Neuronal stem cell (in vitro differentiated cells): Measurements from ENCODE around the gene SART3.

ENCODE experiments used
- DNase-seq: peaks from one replicate; pipeline ENCODE4 v3.0.0-alpha.2; 2013; ENCODE audit warnings: low spot score
- H2AFZ ChIP-seq: one replicate; pipeline ENCODE4 v1.6.1; 2013; ENCODE audit warnings: mild to moderate bottlenecking, low read length, inconsistent platforms
- H2AK5ac ChIP-seq: 2 replicates; pipeline ENCODE4 v1.6.1; 2013; ENCODE audit warnings: low read depth, mild to moderate bottlenecking, inconsistent platforms, low read length, moderate library complexity, mixed read lengths
- H2BK120ac ChIP-seq: 2 replicates; pipeline ENCODE4 v1.6.1; 2013; ENCODE audit warnings: low read depth, mild to moderate bottlenecking, inconsistent platforms, low read length, moderate library complexity, mixed read lengths
- H2BK12ac ChIP-seq: one replicate; pipeline ENCODE4 v1.6.1; 2013; ENCODE audit warnings: low read length, inconsistent platforms
- H2BK15ac ChIP-seq: 2 replicates; pipeline ENCODE4 v1.6.1; 2013; ENCODE audit warnings: mild to moderate bottlenecking, low read length, inconsistent platforms, mixed read lengths
- H2BK5ac ChIP-seq: one replicate; pipeline ENCODE4 v1.6.1; 2013; ENCODE audit warnings: inconsistent platforms, mild to moderate bottlenecking, low read length, moderate library complexity
- H3K14ac ChIP-seq: one replicate; pipeline ENCODE4 v1.6.1; 2013; ENCODE audit warnings: low read length, inconsistent platforms
- H3K18ac ChIP-seq: 2 replicates; pipeline ENCODE4 v1.6.1; 2013; ENCODE audit warnings: low read length, inconsistent platforms
- H3K23ac ChIP-seq: 2 replicates; pipeline ENCODE4 v1.6.1; 2013; ENCODE audit warnings: low read depth, mild to moderate bottlenecking, mixed read lengths, low read length, inconsistent platforms; ENCODE audit not compliant: poor library complexity
- H3K27ac ChIP-seq: replicated peaks from 3 replicates; pipeline ENCODE4 v1.5.1; 2013; ENCODE audit warnings: low read length, inconsistent platforms
- H3K27me3 ChIP-seq, 3 experiments: 2 replicates each; pipeline ENCODE4 v1.6.1; 2013; ENCODE audit warnings: low read length in 3 of 3, mild to moderate bottlenecking in 2 of 3, inconsistent platforms in 1 of 3, low read depth in 1 of 3, mixed read lengths in 1 of 3, moderate library complexity in 1 of 3; ENCODE audit not compliant: control insufficient read depth in 3 of 3, insufficient read depth in 3 of 3
- H3K36me3 ChIP-seq, 2 donors: replicated peaks in 1 of 2; 2 replicates each; pipeline ENCODE4 v1.6.1; 2013; ENCODE audit warnings: low read length in 2 of 2; ENCODE audit not compliant: control insufficient read depth in 2 of 2, insufficient read depth in 2 of 2
- H3K4ac ChIP-seq: 2 replicates; pipeline ENCODE4 v1.6.1; 2013; ENCODE audit warnings: inconsistent platforms, mild to moderate bottlenecking, low read length, moderate library complexity
- H3K4me1 ChIP-seq, 2 donors: 1 replicate in 1 of 2; 2 replicates in 1 of 2; pipeline ENCODE4 v1.6.1; 2013; ENCODE audit warnings: low read length in 2 of 2, low read depth in 1 of 2; ENCODE audit not compliant: control insufficient read depth in 2 of 2, insufficient read depth in 1 of 2
- H3K4me2 ChIP-seq: one replicate; pipeline ENCODE4 v1.6.1; 2013; ENCODE audit warnings: mild to moderate bottlenecking, low read length, inconsistent platforms; ENCODE audit not compliant: insufficient read depth, poor library complexity, severe bottlenecking
- H3K4me3 ChIP-seq, 2 donors: 2 replicates each; pipeline ENCODE4 v1.5.1; 2013; ENCODE audit warnings: low read length in 2 of 2, mild to moderate bottlenecking in 2 of 2, inconsistent platforms in 1 of 2, moderate library complexity in 1 of 2
- H3K79me1 ChIP-seq: one replicate; pipeline ENCODE4 v1.6.1; 2013; ENCODE audit warnings: low read depth, mild to moderate bottlenecking, inconsistent platforms, low read length, moderate library complexity
- H3K9ac ChIP-seq: one replicate; pipeline ENCODE4 v1.6.1; 2013; ENCODE audit warnings: mild to moderate bottlenecking, low read depth, low read length, inconsistent platforms; ENCODE audit not compliant: poor library complexity
- H3K9me3 ChIP-seq, 2 donors: replicated peaks in 1 of 2; 2 replicates each; pipeline versions ENCODE3 to v1.6.1; 2013; ENCODE audit warnings: low read length in 2 of 2, mild to moderate bottlenecking in 2 of 2, inconsistent platforms in 1 of 2, low read depth in 1 of 2, mixed read lengths in 1 of 2, moderate library complexity in 1 of 2; ENCODE audit not compliant: control insufficient read depth in 2 of 2, insufficient read depth in 1 of 2
- H4K8ac ChIP-seq: one replicate; pipeline ENCODE4 v1.6.1; 2013; ENCODE audit warnings: low read depth, mild to moderate bottlenecking, inconsistent platforms, low read length, moderate library complexity
- H4K91ac ChIP-seq: one replicate; pipeline ENCODE4 v1.6.1; 2013; ENCODE audit warnings: low read length, low read depth, mild to moderate bottlenecking, inconsistent platforms; ENCODE audit not compliant: poor library complexity
- WGBS, 2 donors: extraction: QIAGEN DNeasy Blood & Tissue Kit; methylation state at CpG; one replicate each; pipeline ENCODE4 v1.1.7; 2013; ENCODE audit warnings: missing lambda C conversion rate in 2 of 2, mixed read lengths in 1 of 2; ENCODE audit not compliant: insufficient read length in 2 of 2, insufficient replicate concordance in 1 of 2; ENCODE audit errors: extremely low coverage in 2 of 2; 5-methylcytosine and 5-hydroxymethylcytosine counted together

The SART3 gene

GRCh38 chr12:108543652-108544051, 17.3 kb downstream of the SART3 start:
- H3K27ac ChIP-seq = no peak overlapping the region
- H3K4ac ChIP-seq = no peak overlapping the region
- no peak overlapping the region for H3K9ac ChIP-seq
- H3K4me3 ChIP-seq = no peak overlapping the region
- no peak overlapping the region for H3K23ac ChIP-seq
- no peak for DNase-seq
- no peak overlapping the region for H2AK5ac ChIP-seq
- H3K18ac ChIP-seq = no peak overlapping the region
- no peak overlapping the region for H4K91ac ChIP-seq
- H2BK120ac ChIP-seq = no peak overlapping the region
- H2BK15ac ChIP-seq = no peak overlapping the region
- no peak overlapping the region for H2BK12ac ChIP-seq
- H3K36me3 ChIP-seq = peaks cover 30 to 87% of the 10 kb centered on the region in 2 donors
- H2AFZ ChIP-seq = no peak overlapping the region
- WGBS, 2 donors = no CpG with 5 or more reads among the region's 3 CpGs
- no peaks in the 10 kb centered on the region for H3K79me1 ChIP-seq
- H4K8ac ChIP-seq = no peak overlapping the region
- no peak overlapping the region for H3K14ac ChIP-seq
- no peak overlapping the region for H2BK5ac ChIP-seq
- H3K9me3 ChIP-seq = no peaks in the 10 kb centered on the region
- no peaks in the 10 kb centered on the region for H3K4me1 ChIP-seq
- no peaks in the 10 kb centered on the region for H3K27me3 ChIP-seq
- H3K4me2 ChIP-seq = no peak overlapping the region

GRCh38 chr12:108542320-108542719, 18.7 kb downstream of the SART3 start:
- Histone ChIP-seq H3K9me3 (no peaks in the 10 kb centered on the region), H3K23ac (no peak overlapping the region), H3K9ac (no peak overlapping the region), H3K36me3 (peaks cover 23 to 87% of the 10 kb centered on the region in 2 donors), H3K4ac (no peak overlapping the region), H2BK5ac (no peak overlapping the region), H3K79me1 (no peaks in the 10 kb centered on the region), H2BK15ac (no peak overlapping the region), H3K18ac (no peak overlapping the region), H2AFZ (no peak overlapping the region), H4K91ac (no peak overlapping the region), H2BK12ac (no peak overlapping the region), H3K27ac (no peak overlapping the region), H3K14ac (no peak overlapping the region), H2BK120ac (no peak overlapping the region), H3K4me3 (no peak overlapping the region), H3K4me2 (no peak overlapping the region), H4K8ac (no peak overlapping the region), H2AK5ac (no peak overlapping the region), H3K4me1 (no peaks in the 10 kb centered on the region), H3K27me3 (no peaks in the 10 kb centered on the region)
- no peak for DNase-seq
- no CpG with 5 or more reads among the region's 4 CpGs for WGBS, 2 donors

- DNase-seq = no peak
- H3K9me3 ChIP-seq = no peaks in the 10 kb centered on the region
- H2AK5ac ChIP-seq = no peak overlapping the region
- no peak overlapping the region for H3K4me2 ChIP-seq
- no peak overlapping the region for H3K4me3 ChIP-seq
- H2BK15ac ChIP-seq = no peak overlapping the region
- no peak overlapping the region for H2BK12ac ChIP-seq
- no peak overlapping the region for H4K8ac ChIP-seq
- H3K36me3 ChIP-seq = peaks cover 18 to 86% of the 10 kb centered on the region in 2 donors
- H2AFZ ChIP-seq = no peak overlapping the region
- H3K79me1 ChIP-seq = no peaks in the 10 kb centered on the region
- no peak overlapping the region for H2BK120ac ChIP-seq
- no peaks in the 10 kb centered on the region for H3K27me3 ChIP-seq
- H3K14ac ChIP-seq = no peak overlapping the region
- no peaks in the 10 kb centered on the region for H3K4me1 ChIP-seq
- no peak overlapping the region for H3K27ac ChIP-seq
- no peak overlapping the region for H2BK5ac ChIP-seq
- H3K9ac ChIP-seq = no peak overlapping the region
- no peak overlapping the region for H3K18ac ChIP-seq
- no peak overlapping the region for H4K91ac ChIP-seq
- WGBS, 2 donors = no CpG with 5 or more reads among the region's 10 CpGs
- no peak overlapping the region for H3K23ac ChIP-seq
- H3K4ac ChIP-seq = no peak overlapping the region
Observed at GRCh38 chr12:108538616-108539195, 22.3 kb downstream of the SART3 start.

GRCh38 chr12:108538146-108538545, 22.8 kb downstream of the SART3 start:
- H3K4me2 ChIP-seq = no peak overlapping the region
- no peak overlapping the region for H3K4ac ChIP-seq
- no peaks in the 10 kb centered on the region for H3K79me1 ChIP-seq

More at GRCh38 chr12:108538146-108538545, 22.8 kb downstream of the SART3 start:
- no peak overlapping the region for H4K8ac ChIP-seq
- no peak overlapping the region for H2BK15ac ChIP-seq
- no peaks in the 10 kb centered on the region for H3K27me3 ChIP-seq
- DNase-seq = no peak
- H3K9ac ChIP-seq = no peak overlapping the region
- H2AFZ ChIP-seq = no peak overlapping the region
- no peak overlapping the region for H4K91ac ChIP-seq
- H3K4me1 ChIP-seq = no peaks in the 10 kb centered on the region
- no peaks in the 10 kb centered on the region for H3K9me3 ChIP-seq
- H2AK5ac ChIP-seq = no peak overlapping the region
- no peak overlapping the region for H3K14ac ChIP-seq
- H3K36me3 ChIP-seq = peaks cover 16 to 86% of the 10 kb centered on the region in 2 donors
- H3K23ac ChIP-seq = no peak overlapping the region
- no peak overlapping the region for H2BK120ac ChIP-seq
- no peak overlapping the region for H2BK12ac ChIP-seq
- no CpG with 5 or more reads among the region's 6 CpGs for WGBS, 2 donors
- H3K27ac ChIP-seq = no peak overlapping the region
- H3K4me3 ChIP-seq = no peak overlapping the region
- no peak overlapping the region for H2BK5ac ChIP-seq
- no peak overlapping the region for H3K18ac ChIP-seq
